ENCODE measurements around the gene PRKAG2.

The PRKAG2 gene

DNA sequence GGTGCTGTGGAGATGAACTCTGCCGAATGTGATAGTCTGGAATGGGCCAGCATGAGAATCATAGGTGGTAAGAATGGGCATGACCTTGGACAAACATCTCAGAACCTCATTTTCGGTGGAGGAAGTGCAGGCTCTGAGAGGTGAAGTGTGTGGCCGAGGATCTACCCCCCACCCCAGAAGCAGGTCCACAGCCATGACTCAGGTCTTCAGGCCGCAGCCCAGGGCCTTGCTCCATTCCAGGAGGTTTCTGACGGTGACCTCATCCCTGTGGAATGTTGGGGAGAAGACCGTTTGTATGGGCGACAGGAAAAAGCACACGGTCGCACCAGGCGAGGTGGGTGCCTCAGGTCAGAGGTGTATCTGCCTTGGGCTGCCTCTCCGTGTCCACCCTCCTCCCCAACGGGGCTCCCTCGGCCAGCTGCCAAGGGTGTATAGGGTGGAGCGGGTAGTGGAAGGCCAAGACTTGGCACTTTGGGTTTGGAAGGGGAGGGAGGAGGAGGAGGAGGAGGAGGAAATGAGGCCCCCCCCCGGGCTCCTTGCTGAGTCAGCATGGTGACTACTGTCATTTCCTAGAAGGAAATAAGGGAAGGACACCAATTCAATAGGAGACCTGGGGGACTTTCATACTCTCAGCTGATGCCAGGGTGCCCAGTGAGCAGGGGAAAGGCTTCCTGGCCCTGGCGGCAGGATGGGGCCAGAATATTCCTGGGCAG is 189.2 kb downstream of the PRKAG2 start:
- in situ Hi-C loops (cut with HindIII; ENCODE audit: low sequenced_read_pairs): no loop called here
- DNase-seq (ENCODE audit: low read depth): peak; percentile 91

DNA sequence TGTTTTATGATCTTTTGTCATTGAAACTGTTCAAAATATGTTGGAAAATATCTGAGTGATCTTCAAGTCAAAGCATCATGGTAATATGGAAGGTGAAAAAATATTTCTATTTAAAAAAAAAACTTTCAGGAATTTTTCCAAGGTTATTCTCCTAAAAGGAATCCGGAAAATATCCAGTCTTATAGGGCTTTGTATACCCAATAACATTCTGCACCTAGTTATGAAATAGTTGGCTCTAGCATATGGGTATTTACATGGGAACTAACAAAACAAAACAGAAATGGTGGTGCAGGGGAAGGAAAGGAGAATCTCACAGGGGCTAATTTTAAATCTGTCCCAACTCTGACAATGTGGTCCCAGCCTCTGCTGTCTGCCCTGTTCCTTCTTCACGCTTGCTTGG is 190.1 kb downstream of the PRKAG2 start:
- no peak for DNase-seq (ENCODE audit: low read depth)
- in situ Hi-C loops (cut with HindIII; ENCODE audit: low sequenced_read_pairs): no loop called here
- no peak overlapping the region for H3K4me3 ChIP-seq (ENCODE audit: low read depth, low read length)
- TF ChIP-seq, protein P1, sequence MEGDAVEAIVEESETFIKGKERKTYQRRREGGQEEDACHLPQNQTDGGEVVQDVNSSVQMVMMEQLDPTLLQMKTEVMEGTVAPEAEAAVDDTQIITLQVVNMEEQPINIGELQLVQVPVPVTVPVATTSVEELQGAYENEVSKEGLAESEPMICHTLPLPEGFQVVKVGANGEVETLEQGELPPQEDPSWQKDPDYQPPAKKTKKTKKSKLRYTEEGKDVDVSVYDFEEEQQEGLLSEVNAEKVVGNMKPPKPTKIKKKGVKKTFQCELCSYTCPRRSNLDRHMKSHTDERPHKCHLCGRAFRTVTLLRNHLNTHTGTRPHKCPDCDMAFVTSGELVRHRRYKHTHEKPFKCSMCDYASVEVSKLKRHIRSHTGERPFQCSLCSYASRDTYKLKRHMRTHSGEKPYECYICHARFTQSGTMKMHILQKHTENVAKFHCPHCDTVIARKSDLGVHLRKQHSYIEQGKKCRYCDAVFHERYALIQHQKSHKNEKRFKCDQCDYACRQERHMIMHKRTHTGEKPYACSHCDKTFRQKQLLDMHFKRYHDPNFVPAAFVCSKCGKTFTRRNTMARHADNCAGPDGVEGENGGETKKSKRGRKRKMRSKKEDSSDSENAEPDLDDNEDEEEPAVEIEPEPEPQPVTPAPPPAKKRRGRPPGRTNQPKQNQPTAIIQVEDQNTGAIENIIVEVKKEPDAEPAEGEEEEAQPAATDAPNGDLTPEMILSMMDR (IDR thresholded peaks at IDR 0.05; ENCODE audit: low read depth, low read length, missing control alignments): no peak

More for the DNA sequence above, 189.2 kb downstream of the PRKAG2 start:
- TF ChIP-seq, protein P1 (IDR thresholded peaks at IDR 0.05; ENCODE audit: low read depth, low read length, missing control alignments): no peak
- no peak overlapping the region for H3K4me3 ChIP-seq (ENCODE audit: low read depth, low read length)

GRCh38 chr7:151686016-151686766 is 190.7 kb downstream of the PRKAG2 start:
- DNase-seq (ENCODE audit: low read depth): no peak
- no peak overlapping the region for H3K4me3 ChIP-seq (ENCODE audit: low read depth, low read length)
- TF ChIP-seq, protein P1 (IDR thresholded peaks at IDR 0.05; ENCODE audit: low read depth, low read length, missing control alignments): no peak
- in situ Hi-C loops (cut with HindIII; ENCODE audit: low sequenced_read_pairs): no loop called here

DNA sequence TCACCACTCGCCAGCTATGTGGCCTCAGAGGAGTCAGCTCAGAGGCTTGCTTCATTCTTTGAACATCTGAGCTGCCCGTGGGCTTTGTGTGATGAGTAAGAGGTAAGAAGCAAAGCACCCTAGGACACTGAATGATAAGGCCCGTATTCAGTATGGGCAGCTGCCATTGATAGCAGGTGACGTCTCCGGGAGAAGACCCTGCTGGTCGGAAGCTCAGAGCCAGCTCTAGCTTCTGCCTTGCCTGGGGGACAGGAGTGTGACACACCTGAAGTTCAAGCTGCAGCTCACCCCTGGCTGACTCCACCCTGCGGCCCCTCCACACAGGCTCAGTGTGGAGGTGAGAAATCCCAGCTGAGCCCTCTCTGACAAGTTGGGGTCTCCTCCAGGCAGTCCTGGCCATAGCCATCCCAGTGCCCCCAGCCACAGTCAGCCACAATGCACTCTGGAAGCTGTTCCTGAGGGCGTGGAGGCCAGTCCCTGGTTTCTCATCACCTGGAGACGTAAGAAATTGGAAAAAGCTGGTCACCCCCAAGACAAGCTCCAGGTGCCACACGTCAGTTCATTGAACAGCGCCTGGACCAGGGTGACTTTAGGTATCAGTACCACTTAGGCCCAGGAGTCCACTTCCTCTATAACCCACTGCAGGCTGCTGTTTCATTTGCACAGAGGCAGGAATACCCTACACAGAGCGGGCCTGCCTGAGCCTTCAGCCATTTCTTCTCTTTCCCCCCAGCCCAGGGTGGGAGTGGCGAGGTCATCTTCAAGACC is 192.3 kb downstream of the PRKAG2 start:
- DNase-seq (ENCODE audit: low read depth): no peak
- TF ChIP-seq, protein P1 (IDR thresholded peaks at IDR 0.05; ENCODE audit: low read depth, low read length, missing control alignments): no peak
- in situ Hi-C loops (cut with HindIII; ENCODE audit: low sequenced_read_pairs): no loop called here
- H3K4me3 ChIP-seq (ENCODE audit: low read depth, low read length): no peak overlapping the region

- no peak overlapping the region for H3K4me3 ChIP-seq (ENCODE audit: low read depth, low read length)
- TF ChIP-seq, protein P1 (IDR thresholded peaks at IDR 0.05; ENCODE audit: low read depth, low read length, missing control alignments): no peak
- in situ Hi-C loops (cut with HindIII; ENCODE audit: low sequenced_read_pairs): no loop called here
- no peak for DNase-seq (ENCODE audit: low read depth)
These were observed 193.1 kb downstream of the PRKAG2 start for GRCh38 chr7:151683615-151684407.
